Retinal pigment epithelial cell (primary cell): ENCODE results near the gene MOXD1.

Experiments
- DNase-seq: peaks from one replicate; pipeline ENCODE4 v3.0.0-alpha.2; 2010; ENCODE audit warnings: low read depth
- H3K4me3 ChIP-seq: 2 replicates; pipeline ENCODE4 v1.5.1; 2011; ENCODE audit warnings: mild to moderate bottlenecking, low read length, control low read depth, moderate library complexity
- CTCF ChIP-seq: conservative IDR thresholded peaks from 2 replicates; pipeline ENCODE4 v1.5.1; 2011; ENCODE audit warnings: low read depth, low read length, control low read depth, inconsistent platforms

The MOXD1 gene

GRCh38 chr6:132246632-132247270 is 154.5 kb downstream of the MOXD1 start:
- H3K4me3 ChIP-seq = no peak overlapping the region
- TF ChIP-seq CTCF = no peak
- DNase-seq = no peak

- no peak overlapping the region for H3K4me3 ChIP-seq
- DNase-seq = no peak
- no peak for TF ChIP-seq CTCF
Measured at GRCh38 chr6:132246120-132246617, 155.1 kb downstream of the MOXD1 start.
